Kidney (tissue), 14 donors: ENCODE measurements around the gene MEGF6. TPM values are rescaled to one million over a fixed set of nuclear protein-coding genes. Genes with fewer than 3 reads are reported as not detected.

ENCODE experiments used
- DNase-seq, 5 donors: peaks; one replicate each; pipeline ENCODE4 v3.0.0-alpha.2; 2013 to 2020
- FAIRE-seq: peaks from 2 replicates; lab custom pipeline; 2012; peaks lifted over from hg19 to GRCh38; lab: Jason Lieb, UNC
- H3K27ac ChIP-seq, 2 donors: one replicate each; pipeline ENCODE4 v1.7.0; 2013; ENCODE audit warnings: low read depth in 2 of 2, low read length in 2 of 2, inconsistent platforms in 1 of 2
- H3K27me3 ChIP-seq: one replicate; pipeline ENCODE4 v1.7.1; 2013; ENCODE audit warnings: low read length, inconsistent platforms; ENCODE audit not compliant: control insufficient read depth, insufficient read depth
- H3K36me3 ChIP-seq, 3 donors: one replicate each; pipeline versions ENCODE4 v1.7.0 to v1.7.1; 2013; ENCODE audit warnings: low read length in 3 of 3, control low read depth in 1 of 3, inconsistent platforms in 1 of 3; ENCODE audit not compliant: insufficient read depth in 3 of 3, control insufficient read depth in 2 of 3
- H3K4me1 ChIP-seq, 3 donors: one replicate each; pipeline versions ENCODE4 v1.7.0 to v1.7.1; 2013; ENCODE audit warnings: low read length in 3 of 3, inconsistent platforms in 1 of 3, low read depth in 1 of 3; ENCODE audit not compliant: control insufficient read depth in 2 of 3, insufficient read depth in 2 of 3
- H3K4me3 ChIP-seq, 3 donors: one replicate each; pipeline versions ENCODE4 v1.7.0 to v1.8.1; 2013; ENCODE audit warnings: low read length in 3 of 3, control low read depth in 1 of 3, inconsistent platforms in 1 of 3
- H3K9ac ChIP-seq, 3 donors: one replicate each; pipeline versions ENCODE4 v1.7.0 to v1.7.1; 2013; ENCODE audit warnings: low read length in 3 of 3, control low read depth in 1 of 3, inconsistent platforms in 1 of 3
- H3K9me3 ChIP-seq, 3 donors: one replicate each; pipeline versions ENCODE4 v1.7.0 to v1.7.1; 2013; ENCODE audit warnings: low read length in 3 of 3, control low read depth in 1 of 3, inconsistent platforms in 1 of 3; ENCODE audit not compliant: control insufficient read depth in 2 of 3, insufficient read depth in 1 of 3
- intact Hi-C: fragments of 100-400 bp; cut with DNase I; formaldehyde crosslinking; loops from one replicate; pipeline ENCODE4 v1.11.1; 2022
- polyA plus RNA-seq: library from polyadenylated mRNA; stranded (reverse); fragments of 350-450 nt; fragmentation: Illumina TruSeq; extraction: RNeasy Lipid Tissue Mini Kit (QIAGEN cat#74804); gene quantifications from one replicate; pipeline ENCODE4 v1.2.3, GENCODE V29; 2014; ENCODE audit warnings: low read depth, low replicate concordance; ENCODE audit not compliant: insufficient read depth
- total RNA-seq: library from RNA; stranded (reverse); fragmentation: NEBNext Ultra II Directional; extraction: Animal tissue kit (Norgen Biotek cat#: 25700); gene quantifications from one replicate; pipeline ENCODE4 v1.2.1, GENCODE V29; 2021
- TF ChIP-seq, protein P1 (sequence below): IDR thresholded peaks from 3 replicates; pipeline ENCODE4 v1.5.1; 2012; ENCODE audit warnings: mild to moderate bottlenecking, moderate library complexity, borderline replicate concordance; ENCODE audit not compliant: insufficient read depth; ENCODE audit errors: extremely low read depth
- donor health status: control.
- donor health status: control.
- donor health status: control.
- donor health status: control.
- donor health status: control.
- donor health status: DM: yes; HTN: yes; CAD: no.
- donor health status: Normal renal cell carcinoma (clear cell type).

The MEGF6 gene
- total and polyA plus RNA-seq, 2 donors from 2014 or later = 2.8 to 10.9 TPM

DNA sequence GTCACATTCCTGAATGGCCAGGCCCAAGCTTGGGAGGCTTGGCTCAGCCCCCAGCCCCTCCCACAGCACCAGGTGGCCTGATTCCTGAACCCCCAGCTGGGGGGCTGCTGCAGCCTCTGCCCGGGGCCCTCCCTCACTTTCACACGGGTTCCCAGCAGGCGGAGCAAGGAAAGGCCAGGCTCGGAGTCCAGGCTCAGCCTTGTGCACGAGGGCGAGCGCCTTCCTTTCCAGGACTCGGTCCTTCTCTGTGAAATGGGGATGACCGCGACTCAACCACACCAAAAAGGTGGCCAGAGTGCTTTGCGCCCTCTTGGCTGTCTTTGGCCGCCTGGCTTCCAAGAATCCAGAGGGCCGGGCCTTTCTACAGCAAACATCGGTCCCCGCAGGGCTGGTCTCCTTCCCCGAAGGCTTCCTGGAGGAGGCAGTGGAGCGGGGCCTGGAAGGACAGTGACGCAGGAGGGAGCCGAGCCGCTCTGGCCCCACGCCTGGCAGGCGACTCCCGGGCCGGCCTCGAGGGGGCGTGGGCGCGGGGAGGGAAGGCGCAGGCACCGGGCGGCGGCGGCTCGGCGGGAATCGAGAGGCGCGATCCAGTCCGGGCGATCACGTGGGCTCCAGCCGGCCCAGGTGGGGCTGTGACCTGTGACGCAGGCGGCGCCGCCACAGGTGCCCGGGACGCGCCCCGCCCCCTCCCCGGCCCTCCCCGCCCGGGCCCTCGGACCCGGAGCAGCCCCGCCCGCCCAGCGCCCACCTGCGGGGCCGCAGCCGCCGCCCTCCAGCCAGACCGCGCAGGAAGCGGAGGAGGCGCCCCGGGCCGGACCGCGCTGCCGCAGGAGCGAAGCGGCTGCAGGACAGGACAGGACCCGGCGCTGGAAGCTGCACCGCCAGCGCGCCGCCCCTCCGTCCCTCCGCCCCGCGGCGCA lies 157.2 kb downstream of the MEGF6 start, which contains the start of gene ARHGEF16:
Gene ARHGEF16 (plus strand): TSS at position 775 of the 920 bp plus-strand sequence. CDS start 8,420 bp downstream, outside the sequence.
- Histone ChIP-seq H3K27me3 (no peaks in the 10 kb centered on the region), H3K36me3 (no peaks in the 10 kb centered on the region), H3K4me3 (peak within 1 kb of the TSS; percentile 6 to 55 (median 33)), H3K9ac (peak within 1 kb of the TSS in 1 of 3 donors; percentile 78), H3K4me1 (peaks cover 0 to 43% (median 24%) of the 10 kb centered on the region in 3 donors), H3K27ac (peak within 1 kb of the TSS; percentile 80 to 82), H3K9me3 (no peaks in the 10 kb centered on the region)
- intact Hi-C loops = no loop called here
- FAIRE-seq = no peak
- DNase-seq = peak; percentile 75 to 94 (median 85)
- TF ChIP-seq, protein P1, sequence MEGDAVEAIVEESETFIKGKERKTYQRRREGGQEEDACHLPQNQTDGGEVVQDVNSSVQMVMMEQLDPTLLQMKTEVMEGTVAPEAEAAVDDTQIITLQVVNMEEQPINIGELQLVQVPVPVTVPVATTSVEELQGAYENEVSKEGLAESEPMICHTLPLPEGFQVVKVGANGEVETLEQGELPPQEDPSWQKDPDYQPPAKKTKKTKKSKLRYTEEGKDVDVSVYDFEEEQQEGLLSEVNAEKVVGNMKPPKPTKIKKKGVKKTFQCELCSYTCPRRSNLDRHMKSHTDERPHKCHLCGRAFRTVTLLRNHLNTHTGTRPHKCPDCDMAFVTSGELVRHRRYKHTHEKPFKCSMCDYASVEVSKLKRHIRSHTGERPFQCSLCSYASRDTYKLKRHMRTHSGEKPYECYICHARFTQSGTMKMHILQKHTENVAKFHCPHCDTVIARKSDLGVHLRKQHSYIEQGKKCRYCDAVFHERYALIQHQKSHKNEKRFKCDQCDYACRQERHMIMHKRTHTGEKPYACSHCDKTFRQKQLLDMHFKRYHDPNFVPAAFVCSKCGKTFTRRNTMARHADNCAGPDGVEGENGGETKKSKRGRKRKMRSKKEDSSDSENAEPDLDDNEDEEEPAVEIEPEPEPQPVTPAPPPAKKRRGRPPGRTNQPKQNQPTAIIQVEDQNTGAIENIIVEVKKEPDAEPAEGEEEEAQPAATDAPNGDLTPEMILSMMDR = peak; percentile 38

DNA sequence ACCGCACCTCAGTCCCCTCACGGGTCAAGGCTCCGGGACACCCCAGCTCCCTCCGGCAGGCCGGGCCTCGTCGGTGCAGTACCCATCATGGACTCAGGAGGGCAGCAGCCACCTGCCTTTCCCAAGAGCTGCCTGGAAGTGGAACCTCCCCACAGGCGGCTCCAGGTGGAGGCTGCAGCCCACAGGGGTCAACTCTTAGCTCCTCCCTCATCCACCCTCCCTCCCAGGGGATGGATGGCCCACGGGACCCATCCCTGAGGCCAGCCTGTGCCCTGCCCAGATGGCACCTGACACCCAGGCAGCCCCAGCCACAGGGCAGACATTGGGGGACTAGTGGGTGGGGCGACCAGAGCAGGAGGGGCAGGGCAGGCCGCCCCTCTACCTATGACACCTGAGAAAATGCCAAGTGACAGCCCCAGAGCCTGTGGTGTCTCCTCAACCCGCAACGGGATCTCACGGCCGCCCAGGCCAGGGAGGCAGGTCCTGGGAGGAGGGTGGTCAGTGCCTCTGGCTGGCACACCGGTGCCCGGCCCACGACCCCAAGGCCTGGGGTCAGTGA lies 158.0 kb downstream of the MEGF6 start:
- no peaks in the 10 kb centered on the region for H3K36me3 ChIP-seq
- H3K27ac ChIP-seq = peak overlapping the region in 1 of 2 donors; percentile 80
- intact Hi-C loops = no loop called here
- TF ChIP-seq, protein P1 = peak; percentile 97
- peaks cover 0 to 38% (median 16%) of the 10 kb centered on the region in 3 donors for H3K4me1 ChIP-seq
- DNase-seq (peak; percentile 79 to 93 (median 86)), FAIRE-seq (no peak)
- H3K9me3 ChIP-seq = no peaks in the 10 kb centered on the region
- H3K4me3 ChIP-seq = no peak overlapping the region
- H3K27me3 ChIP-seq = no peaks in the 10 kb centered on the region
- H3K9ac ChIP-seq = peak overlapping the region in 1 of 3 donors; percentile 78

DNA sequence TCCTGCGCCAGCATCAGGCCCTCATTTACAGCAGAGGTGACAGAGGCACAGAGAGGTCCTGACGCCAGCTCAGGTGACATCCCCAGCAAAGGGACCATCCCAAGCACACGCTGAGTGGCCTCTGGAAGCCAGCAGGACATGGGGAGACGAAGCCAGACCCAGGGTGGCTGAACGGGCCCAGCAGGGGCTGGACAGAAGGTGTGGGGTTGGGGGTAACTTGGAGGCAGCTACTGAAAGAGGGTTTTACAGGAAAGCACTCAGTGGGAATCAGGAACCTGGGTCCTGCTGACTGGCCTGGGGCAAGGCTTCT lies 158.5 kb downstream of the MEGF6 start:
- intact Hi-C loops = no loop called here
- DNase-seq (no peak), FAIRE-seq (no peak)
- Histone ChIP-seq H3K27ac (no peak overlapping the region), H3K27me3 (no peaks in the 10 kb centered on the region), H3K9ac (peak overlapping the region in 1 of 3 donors; percentile 48), H3K36me3 (no peaks in the 10 kb centered on the region), H3K9me3 (no peaks in the 10 kb centered on the region), H3K4me3 (no peak overlapping the region), H3K4me1 (peaks cover 0 to 33% (median 12%) of the 10 kb centered on the region in 3 donors)
- TF ChIP-seq, protein P1 = no peak
